HCT116 (cell line): Measurements from ENCODE around the gene PPP2R5C. TPM values are rescaled to one million over a fixed set of nuclear protein-coding genes. Genes with fewer than 3 reads are reported as not detected.

Experiments used
- ATAC-seq: fragments of 200-7000 bp; cut with Tn5 transposase; 2 replicates; pipeline ENCODE4 v1.9.1; 2020; ENCODE audit warnings: mild to moderate bottlenecking, moderate library complexity
- BruUV-seq: library from RNA; stranded (reverse); fragments of 400-500 nt; replicated peaks from 2 replicates; lab custom pipeline; 2021; lab: Mats Ljungman, UMichigan
- CTCF ChIA-PET: fragments of 300-600 bp; sonication (Branson Sonifier 250); formaldehyde crosslinking; loops from one replicate; lab custom pipeline; 2021; ENCODE audit warnings: antibody characterized with exemption; lab: Charles Lee
- POLR2A ChIA-PET: fragments of 300-600, 350-600 bp; sonication (Branson Sonifier 250); formaldehyde crosslinking; loops from one replicate; lab custom pipeline; 2021; ENCODE audit warnings: antibody characterized with exemption; lab: Charles Lee
- RAD21 ChIA-PET, 2 experiments: fragments of 300-600 bp; sonication (Branson Sonifier 250); formaldehyde crosslinking; loops; one replicate each; lab custom pipeline; 2023; ENCODE audit warnings: low total read pairs in 2 of 2; ENCODE audit not compliant: uncharacterized antibody in 2 of 2, unreplicated experiment in 2 of 2, low non-redundant PET in 1 of 2; lab: Charles Lee
- DNase-seq: peaks from one replicate; pipeline ENCODE4 v3.0.0-alpha.2; 2010; ENCODE audit warnings: low read depth, low spot score
- H2AFZ ChIP-seq: fragments of 200-600 bp; shearing (Covaris generic), sonication (generic); 2 replicates; pipeline ENCODE4 v1.6.1; 2017; ENCODE audit warnings: low read depth, mixed run types, mixed read lengths, antibody characterized with exemption, low read length; ENCODE audit not compliant: poor library complexity, severe bottlenecking
- H3K27ac ChIP-seq: 2 replicates; pipeline ENCODE4 v1.5.1; 2012; ENCODE audit warnings: low read depth, low read length
- H3K27me3 ChIP-seq: fragments of 200-600 bp; sonication (generic); 2 replicates; pipeline ENCODE4 v1.6.1; 2016; ENCODE audit warnings: mixed run types, low read length, mixed read lengths; ENCODE audit not compliant: insufficient read depth
- H3K36me3 ChIP-seq, 2 experiments: fragments of 200-500 bp in 1 of 2; fragments of 200-600 bp in 1 of 2; sonication (Bioruptor generic) in 1 of 2; sonication (generic) in 1 of 2; 2 replicates each; pipeline versions ENCODE4 v1.5.1 to v1.6.1; 2014 to 2016; ENCODE audit warnings: low read length in 2 of 2, inconsistent platforms in 1 of 2, mixed read lengths in 1 of 2, mixed run types in 1 of 2; ENCODE audit not compliant: insufficient read depth in 2 of 2, control insufficient read depth in 1 of 2
- H3K4me1 ChIP-seq, 2 experiments: fragments of 200-600 bp in 1 of 2; sonication (generic) in 1 of 2; 2 replicates each; pipeline versions ENCODE4 v1.5.1 to v1.6.1; 2012 to 2017; ENCODE audit warnings: low read length in 2 of 2, inconsistent platforms in 1 of 2, mild to moderate bottlenecking in 1 of 2, mixed read lengths in 1 of 2, mixed run types in 1 of 2, moderate library complexity in 1 of 2; ENCODE audit not compliant: insufficient read depth in 2 of 2, control insufficient read depth in 1 of 2
- H3K4me2 ChIP-seq: fragments of 200-600 bp; sonication (generic); 2 replicates; pipeline ENCODE4 v1.6.1; 2017; ENCODE audit warnings: mixed run types, low read length, mixed read lengths
- H3K4me3 ChIP-seq, 2 experiments: fragments of 200-600 bp in 1 of 2; sonication (generic) in 1 of 2; replicated peaks in 1 of 2; 2 replicates each; pipeline ENCODE4 v1.5.1; 2011 to 2016; ENCODE audit warnings: low read length in 2 of 2, control low read depth in 1 of 2, low read depth in 1 of 2, mild to moderate bottlenecking in 1 of 2, mixed read lengths in 1 of 2, mixed run types in 1 of 2
- H3K79me2 ChIP-seq: fragments of 200-600 bp; sonication (generic); 2 replicates; pipeline ENCODE4 v1.6.1; 2017; ENCODE audit warnings: mild to moderate bottlenecking, mixed run types, low read length, moderate library complexity, mixed read lengths; ENCODE audit not compliant: insufficient read depth
- H3K9ac ChIP-seq: fragments of 200-600 bp; sonication (generic); 2 replicates; pipeline ENCODE4 v1.6.1; 2016; ENCODE audit warnings: low read length, mixed read lengths
- H3K9me2 ChIP-seq: fragments of 200-600 bp; sonication (generic), shearing (Covaris generic); 2 replicates; pipeline ENCODE4 v1.6.1; 2017; ENCODE audit warnings: mixed run types, mild to moderate bottlenecking, moderate library complexity; ENCODE audit not compliant: insufficient read depth
- H3K9me3 ChIP-seq, 2 experiments: fragments of 200-500 bp in 1 of 2; fragments of 200-600 bp in 1 of 2; sonication (Bioruptor generic) in 1 of 2; sonication (generic) in 1 of 2; 2 replicates each; pipeline ENCODE4 v1.6.1; 2014 to 2017; ENCODE audit warnings: low read length in 2 of 2, mixed read lengths in 2 of 2, inconsistent platforms in 1 of 2, low read depth in 1 of 2, mild to moderate bottlenecking in 1 of 2, mixed run types in 1 of 2, moderate library complexity in 1 of 2; ENCODE audit not compliant: control insufficient read depth in 1 of 2, insufficient read depth in 1 of 2
- H4K20me1 ChIP-seq: fragments of 200-600 bp; sonication (generic), shearing (Covaris generic); 2 replicates; pipeline ENCODE4 v1.6.1; 2017; ENCODE audit warnings: mixed run types, mild to moderate bottlenecking, moderate library complexity; ENCODE audit not compliant: insufficient read depth
- ATF3 ChIP-seq: IDR thresholded peaks from 2 replicates; pipeline ENCODE4 v1.6.1; 2012
- CBX3 ChIP-seq: IDR thresholded peaks from 2 replicates; pipeline ENCODE4 v1.6.1; 2012; ENCODE audit warnings: low read depth
- EGR1 ChIP-seq: IDR thresholded peaks from 2 replicates; pipeline ENCODE4 v1.6.1; 2012; ENCODE audit warnings: low read depth
- JUND ChIP-seq: IDR thresholded peaks from 2 replicates; pipeline ENCODE4 v1.6.1; 2012
- MAX ChIP-seq: IDR thresholded peaks from 2 replicates; pipeline ENCODE4 v1.6.1; 2012
- POLR2A ChIP-seq: IDR thresholded peaks from 2 replicates; pipeline ENCODE4 v1.7.0; 2011; ENCODE audit warnings: borderline replicate concordance; ENCODE audit not compliant: insufficient read depth, insufficient read length; ENCODE audit errors: extremely low read depth
- POLR2AphosphoS5 ChIP-seq: IDR thresholded peaks from 2 replicates; pipeline ENCODE4 v1.6.1; 2011; ENCODE audit warnings: mild to moderate bottlenecking, low read depth, low read length, moderate library complexity
- REST ChIP-seq: IDR thresholded peaks from 2 replicates; pipeline ENCODE4 v1.6.1; 2012; ENCODE audit warnings: low read depth
- SP1 ChIP-seq: IDR thresholded peaks from 2 replicates; pipeline ENCODE4 v1.6.1; 2012; ENCODE audit warnings: low read depth
- SRF ChIP-seq: IDR thresholded peaks from 2 replicates; pipeline ENCODE4 v1.6.1; 2012; ENCODE audit warnings: low read depth
- YY1 ChIP-seq: IDR thresholded peaks from 2 replicates; pipeline ENCODE4 v1.6.1; 2011; ENCODE audit warnings: low read length, low read depth, moderate library complexity, mild to moderate bottlenecking; ENCODE audit not compliant: insufficient replicate concordance; ENCODE audit errors: extremely low read depth
- intact Hi-C: fragments of 100-400 bp; cut with micrococcal nuclease; formaldehyde crosslinking; loops from 2 replicates; pipeline ENCODE4 v1.10.0; 2022
- total RNA-seq: library from RNA; stranded (reverse); gene quantifications from one replicate; pipeline ENCODE4 v1.2.1, GENCODE V29; 2021; ENCODE audit not compliant: unreplicated experiment

PPP2R5C gene
- total RNA-seq, 1 experiment from 2014 or later = 117 TPM

GRCh38 chr14:101754893-101755292 is 6.6 kb upstream of the PPP2R5C start:
- no peaks in the 10 kb centered on the region for H3K79me2 ChIP-seq
- CTCF ChIA-PET = no interaction called here
- intact Hi-C loops = no loop called here
- H3K4me1 ChIP-seq = peaks cover under 1 to 3% of the 10 kb centered on the region in 2 experiments
- POLR2A ChIA-PET = no interaction called here
- no peak overlapping the region for H3K4me3 ChIP-seq
- H3K4me2 ChIP-seq = no peak overlapping the region
- H3K36me3 ChIP-seq = no peaks in the 10 kb centered on the region
- H3K9me3 ChIP-seq = no peaks in the 10 kb centered on the region
- H3K9me2 ChIP-seq = no peaks in the 10 kb centered on the region
- no TSS peak for BruUV-seq
- DNase-seq = no peak
- ATAC-seq = no peak
- H2AFZ ChIP-seq = no peak overlapping the region
- H3K9ac ChIP-seq = no peak overlapping the region
- TF ChIP-seq EGR1 (no peak), CBX3 (no peak), YY1 (no peak), JUND (no peak), MAX (no peak)
- no peaks in the 10 kb centered on the region for H4K20me1 ChIP-seq
- H3K27me3 ChIP-seq = peaks cover 15% of the 10 kb centered on the region; the same call in 1 of the 2 replicates
- RAD21 ChIA-PET = no interaction called here
- H3K27ac ChIP-seq = no peak overlapping the region

GRCh38 chr14:101755591-101756324 is 5.8 kb upstream of the PPP2R5C start:
- Histone ChIP-seq H4K20me1 (no peaks in the 10 kb centered on the region), H3K9ac (no peak overlapping the region), H2AFZ (no peak overlapping the region), H3K9me3 (no peaks in the 10 kb centered on the region)
- RAD21 ChIA-PET = no interaction called here
- no peak for DNase-seq
- CTCF ChIA-PET = no interaction called here
- TF ChIP-seq SRF (no peak), CBX3 (no peak), POLR2A (no peak), POLR2AphosphoS5 (no peak), YY1 (no peak), REST (no peak), SP1 (no peak), ATF3 (no peak)
- TF ChIP-seq, all 23 proteins: peak for 0
- peaks cover 5% of the 10 kb centered on the region in 2 experiments for H3K4me1 ChIP-seq
- ATAC-seq = no peak
- peaks cover 15% of the 10 kb centered on the region; the same call in 1 of the 2 replicates for H3K27me3 ChIP-seq
- intact Hi-C loops = no loop called here
- H3K27ac ChIP-seq = no peak overlapping the region
- H3K79me2 ChIP-seq = no peaks in the 10 kb centered on the region
- no peaks in the 10 kb centered on the region for H3K9me2 ChIP-seq
- BruUV-seq = no TSS peak
- H3K36me3 ChIP-seq = no peaks in the 10 kb centered on the region
- no peak overlapping the region for H3K4me2 ChIP-seq
- H3K4me3 ChIP-seq = no peak overlapping the region
- POLR2A ChIA-PET = no interaction called here
